Middle frontal gyrus (tissue), 1 donor: ENCODE measurements around the gene NMRAL1.

Source experiments
- DNase-seq: peaks from one replicate; pipeline ENCODE4 v3.0.0-alpha.2; 2015; ENCODE audit warnings: low spot score; ENCODE audit errors: extremely low spot score

Gene NMRAL1

GRCh38 chr16:4505356-4506147 lies 31.1 kb upstream of the NMRAL1 start:
- no peak for DNase-seq

- DNase-seq, result no peak
Measured at GRCh38 chr16:4501071-4501478, 26.6 kb upstream of the NMRAL1 start.

GRCh38 chr16:4500272-4500671 lies 25.8 kb upstream of the NMRAL1 start:
- no peak for DNase-seq

- no peak for DNase-seq
Measured at GRCh38 chr16:4499196-4499555, 24.8 kb upstream of the NMRAL1 start.

- no peak for DNase-seq
Measured at GRCh38 chr16:4498546-4499195, 24.2 kb upstream of the NMRAL1 start.

- DNase-seq, result no peak
Measured at GRCh38 chr16:4496305-4496704, 21.9 kb upstream of the NMRAL1 start.

GRCh38 chr16:4495766-4496165 lies 21.3 kb upstream of the NMRAL1 start:
- DNase-seq, result no peak

GRCh38 chr16:4494746-4495490 lies 20.5 kb upstream of the NMRAL1 start:
- DNase-seq, result no peak

GRCh38 chr16:4491898-4492297 lies 17.5 kb upstream of the NMRAL1 start:
- DNase-seq, result no peak

- no peak for DNase-seq
Measured at GRCh38 chr16:4489030-4489429, 14.6 kb upstream of the NMRAL1 start.

GRCh38 chr16:4488499-4488967 lies 14.1 kb upstream of the NMRAL1 start:
- no peak for DNase-seq

- DNase-seq, result no peak
Measured at GRCh38 chr16:4487955-4488498, 13.6 kb upstream of the NMRAL1 start.

GRCh38 chr16:4486126-4486893 lies 11.9 kb upstream of the NMRAL1 start:
- DNase-seq, result no peak

- DNase-seq, result no peak
Measured at GRCh38 chr16:4481963-4482362, 7.5 kb upstream of the NMRAL1 start.

GRCh38 chr16:4481526-4481925 lies 7.1 kb upstream of the NMRAL1 start:
- no peak for DNase-seq

GRCh38 chr16:4477966-4478365 lies 3.5 kb upstream of the NMRAL1 start:
- DNase-seq, result no peak

GRCh38 chr16:4475880-4476788 lies 1.7 kb upstream of the NMRAL1 start, which contains the start of gene HMOX2:
TSS of gene HMOX2 (plus strand) at chr16:4476398. CDS start at chr16:4505525, 29,127 bp downstream.
- DNase-seq, result peak; percentile 88

- no peak for DNase-seq
Measured at GRCh38 chr16:4472880-4473279, 1.5 kb downstream of the NMRAL1 start.

- DNase-seq, result no peak
Measured at GRCh38 chr16:4471869-4472268, 2.6 kb downstream of the NMRAL1 start.

- DNase-seq, result no peak
Measured at GRCh38 chr16:4468972-4469371, 5.5 kb downstream of the NMRAL1 start.
